Measurements from ENCODE around the gene TNFRSF17. TPM values are rescaled to one million over a fixed set of nuclear protein-coding genes. Genes with fewer than 3 reads are reported as not detected.
"Not testable (repeated sequence)": the region's sequence is repeated elsewhere in the genome, so short reads cannot be mapped to it uniquely, and the experiment has no call there.

The TNFRSF17 gene
- total and polyA plus RNA-seq, 8 donors: 0.24 to 1.2 (median 0.87) TPM; not detected in 4

DNA sequence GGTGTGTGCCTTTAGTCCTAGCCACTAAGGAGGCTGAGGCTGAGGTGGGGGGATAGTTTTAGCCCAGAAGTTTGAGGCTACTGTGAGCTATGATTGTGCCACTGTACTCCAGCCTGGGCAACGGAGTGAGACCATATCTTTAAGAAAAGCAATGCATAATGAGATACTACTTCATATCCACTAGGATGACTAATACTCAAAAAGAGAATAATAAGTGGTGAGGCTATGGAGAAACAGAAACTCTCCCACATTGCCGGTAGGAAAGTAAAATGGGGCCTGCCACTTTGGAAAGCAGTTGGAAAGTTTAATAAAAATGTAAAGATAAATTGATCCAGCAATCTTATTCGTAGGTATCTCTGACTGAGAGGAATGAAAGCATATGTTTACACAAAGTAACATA lies 18.6 kb upstream of the TNFRSF17 start:
- Histone ChIP-seq H3K4me3 (no peak overlapping the region), H3K9me3 (no peaks in the 10 kb centered on the region), H3K27ac (no peak overlapping the region), H3K4me1 (no peaks in the 10 kb centered on the region), H3K27me3 (no peaks in the 10 kb centered on the region), H3K36me3 (no peaks in the 10 kb centered on the region)
- intact Hi-C loops (cut with DNase I): no loop called here
- ATAC-seq: no peak
- DNase-seq: no peak
- TF ChIP-seq, protein P1, sequence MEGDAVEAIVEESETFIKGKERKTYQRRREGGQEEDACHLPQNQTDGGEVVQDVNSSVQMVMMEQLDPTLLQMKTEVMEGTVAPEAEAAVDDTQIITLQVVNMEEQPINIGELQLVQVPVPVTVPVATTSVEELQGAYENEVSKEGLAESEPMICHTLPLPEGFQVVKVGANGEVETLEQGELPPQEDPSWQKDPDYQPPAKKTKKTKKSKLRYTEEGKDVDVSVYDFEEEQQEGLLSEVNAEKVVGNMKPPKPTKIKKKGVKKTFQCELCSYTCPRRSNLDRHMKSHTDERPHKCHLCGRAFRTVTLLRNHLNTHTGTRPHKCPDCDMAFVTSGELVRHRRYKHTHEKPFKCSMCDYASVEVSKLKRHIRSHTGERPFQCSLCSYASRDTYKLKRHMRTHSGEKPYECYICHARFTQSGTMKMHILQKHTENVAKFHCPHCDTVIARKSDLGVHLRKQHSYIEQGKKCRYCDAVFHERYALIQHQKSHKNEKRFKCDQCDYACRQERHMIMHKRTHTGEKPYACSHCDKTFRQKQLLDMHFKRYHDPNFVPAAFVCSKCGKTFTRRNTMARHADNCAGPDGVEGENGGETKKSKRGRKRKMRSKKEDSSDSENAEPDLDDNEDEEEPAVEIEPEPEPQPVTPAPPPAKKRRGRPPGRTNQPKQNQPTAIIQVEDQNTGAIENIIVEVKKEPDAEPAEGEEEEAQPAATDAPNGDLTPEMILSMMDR (IDR thresholded peaks at IDR 0.05): no peak

DNA sequence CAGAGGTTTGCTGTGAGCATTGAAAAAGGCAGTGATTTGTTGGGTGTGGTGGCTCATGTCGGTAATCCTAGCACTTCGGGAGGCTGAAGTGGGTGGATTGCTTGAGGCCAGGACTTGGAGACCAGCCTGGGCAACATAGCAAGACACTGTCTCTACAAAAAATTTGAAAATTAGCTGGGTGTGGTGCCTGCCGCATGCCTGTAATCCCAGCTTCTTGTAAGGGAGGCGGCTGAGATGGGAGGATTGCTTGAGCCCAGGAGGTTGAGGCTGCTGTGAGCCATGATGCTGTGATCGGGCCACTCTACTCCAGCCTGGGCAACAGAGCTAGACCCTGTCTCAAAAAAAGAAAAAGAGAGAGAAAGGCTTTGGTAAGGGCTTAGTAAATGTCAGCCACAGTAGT lies 16.2 kb upstream of the TNFRSF17 start:
- intact Hi-C loops (cut with DNase I): no loop called here
- H3K36me3 ChIP-seq: no peaks in the 10 kb centered on the region
- no peaks in the 10 kb centered on the region for H3K4me1 ChIP-seq
- H3K27ac ChIP-seq: no peak overlapping the region
- ATAC-seq (no peak), DNase-seq (no peak)
- TF ChIP-seq, protein P1 (IDR thresholded peaks at IDR 0.05): no peak
- H3K4me3 ChIP-seq: no peak overlapping the region
- no peaks in the 10 kb centered on the region for H3K27me3 ChIP-seq
- no peaks in the 10 kb centered on the region for H3K9me3 ChIP-seq

GRCh38 chr16:11949527-11949926 lies 15.5 kb upstream of the TNFRSF17 start:
- TF ChIP-seq, protein P1 (IDR thresholded peaks at IDR 0.05): peak; percentile 29 to 32
- Histone ChIP-seq H3K4me1 (no peaks in the 10 kb centered on the region), H3K4me3 (no peak overlapping the region), H3K27me3 (no peaks in the 10 kb centered on the region), H3K9me3 (no peaks in the 10 kb centered on the region), H3K36me3 (no peaks in the 10 kb centered on the region), H3K27ac (no peak overlapping the region)
- intact Hi-C loops (cut with DNase I): no loop called here
- ATAC-seq (peak; percentile 99), DNase-seq (peak in 3 of 4 donors; percentile 7 to 53 (median 47))

DNA sequence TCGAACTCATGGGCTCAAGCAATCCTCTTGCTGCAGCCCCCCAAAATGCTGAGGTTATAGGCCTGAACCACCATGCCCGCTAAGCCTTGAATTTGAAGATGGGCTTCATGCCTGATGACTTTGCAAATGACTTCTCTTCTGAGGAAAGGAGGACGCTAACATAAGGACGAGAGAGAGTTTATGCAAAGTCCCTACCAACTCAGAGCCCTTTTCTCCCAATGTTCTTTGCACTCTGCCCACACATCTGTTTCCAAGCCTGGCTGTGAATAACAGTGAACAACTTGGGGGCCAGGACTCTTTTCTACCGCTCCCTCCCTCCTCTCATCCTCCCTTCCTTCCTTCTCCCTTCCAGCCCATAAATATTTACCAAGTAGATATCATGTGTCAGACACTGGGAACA lies 14.6 kb upstream of the TNFRSF17 start:
- TF ChIP-seq, protein P1 (IDR thresholded peaks at IDR 0.05): no peak
- H3K27me3 ChIP-seq: no peaks in the 10 kb centered on the region
- H3K4me1 ChIP-seq: no peaks in the 10 kb centered on the region
- H3K4me3 ChIP-seq: no peak overlapping the region
- ATAC-seq (no peak), DNase-seq (no peak)
- H3K9me3 ChIP-seq: no peaks in the 10 kb centered on the region
- H3K27ac ChIP-seq: no peak overlapping the region
- H3K36me3 ChIP-seq: no peaks in the 10 kb centered on the region
- intact Hi-C loops (cut with DNase I): no loop called here

DNA sequence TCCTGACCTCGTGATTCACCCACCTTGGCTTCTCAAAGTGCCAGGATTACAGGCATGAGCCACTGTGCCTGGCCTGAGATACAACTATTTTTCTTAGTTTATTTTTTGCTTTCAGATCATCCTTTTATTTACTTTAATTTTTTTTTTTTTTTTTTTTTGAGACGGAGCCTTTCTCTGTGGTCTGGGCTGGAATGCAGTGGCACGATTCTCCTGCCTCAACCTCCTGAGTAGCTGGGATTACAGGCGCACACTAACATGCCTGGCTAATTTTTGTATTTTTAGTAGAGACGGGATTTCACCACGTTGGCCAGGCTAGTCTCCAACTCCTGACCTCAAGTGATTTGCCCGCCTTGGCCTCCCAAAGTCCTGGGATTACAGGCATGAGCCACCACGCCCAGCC lies 11.4 kb upstream of the TNFRSF17 start:
- ATAC-seq; H3K27ac ChIP-seq; H3K4me3 ChIP-seq; H3K36me3 ChIP-seq; H3K9me3 ChIP-seq; H3K4me1 ChIP-seq; DNase-seq; H3K27me3 ChIP-seq; intact Hi-C loops (cut with DNase I): not testable (repeated sequence)

- Histone ChIP-seq H3K4me1 (no peaks in the 10 kb centered on the region), H3K27me3 (no peaks in the 10 kb centered on the region), H3K9me3 (no peaks in the 10 kb centered on the region), H3K4me3 (no peak overlapping the region), H3K36me3 (no peaks in the 10 kb centered on the region), H3K27ac (no peak overlapping the region)
- intact Hi-C loops (cut with DNase I): no loop called here
- ATAC-seq: peak; percentile 70
- peak in 1 of 4 donors; percentile 35 for DNase-seq
- TF ChIP-seq, protein P1 (IDR thresholded peaks at IDR 0.05): no peak
Measured at GRCh38 chr16:11955713-11956123, 9.3 kb upstream of the TNFRSF17 start.

All from left lung (tissue), 10 donors.